Measurements from ENCODE around the gene GRAPL.
"Not testable (repeated sequence)": the region's sequence is repeated elsewhere in the genome, so short reads cannot be mapped to it uniquely, and the experiment has no call there.

GRAPL gene

GRCh38 chr17:19189781-19190405, 62.5 kb downstream of the GRAPL start:
- ATAC-seq = peak in 1 of 2 donors; percentile 6

- peak; percentile 97 for ATAC-seq
Measured at GRCh38 chr17:19196382-19197204, 69.2 kb downstream of the GRAPL start.

- ATAC-seq = peak; percentile 95 to 100
Measured at GRCh38 chr17:19202448-19202847, 75.1 kb downstream of the GRAPL start.

- ATAC-seq = not testable (repeated sequence)
Measured at GRCh38 chr17:19203429-19203828, 76.0 kb downstream of the GRAPL start.

All from activated CD4-positive, CD25-positive, alpha-beta regulatory T cell treated with anti-CD3 and anti-CD28 coated beads, Interleukin-2, amount 50 U/mL, for 24 hours (primary cell).